Fibroblast of mammary gland (primary cell): ENCODE results near the gene B3GALNT2.

ENCODE experiments used
- DNase-seq: peaks from one replicate; pipeline ENCODE4 v3.0.0-alpha.2; 2010; ENCODE audit warnings: low read depth
- H3K4me3 ChIP-seq: 2 replicates; pipeline ENCODE4 v1.5.1; 2011; ENCODE audit warnings: low read depth, mild to moderate bottlenecking, low read length, moderate library complexity; ENCODE audit not compliant: control insufficient read depth
- CTCF ChIP-seq: conservative IDR thresholded peaks from 2 replicates; pipeline ENCODE4 v1.5.1; 2011; ENCODE audit warnings: low read depth, low read length, inconsistent platforms; ENCODE audit not compliant: control insufficient read depth, insufficient read depth

B3GALNT2 gene

DNA sequence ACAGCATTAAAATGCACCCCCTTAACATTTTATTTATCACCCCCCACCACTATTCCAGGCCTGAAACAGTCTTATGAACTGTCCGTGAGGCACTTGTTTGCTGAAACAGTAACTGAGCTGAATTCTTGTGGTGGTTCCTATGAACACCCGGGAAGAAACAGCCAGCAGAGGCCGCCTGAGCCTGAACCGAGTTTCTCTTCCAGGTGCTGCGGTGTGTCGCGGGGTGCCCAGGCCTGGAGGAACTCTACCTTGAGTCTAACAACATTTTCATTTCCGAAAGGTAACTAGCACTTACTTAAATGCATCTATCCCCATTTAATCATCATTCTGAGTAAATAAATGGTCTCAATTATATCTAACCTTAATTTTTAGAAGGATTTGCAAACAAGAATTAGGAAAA, 70.3 kb downstream of the B3GALNT2 start:
- TF ChIP-seq CTCF: no peak
- no peak overlapping the region for H3K4me3 ChIP-seq
- DNase-seq: no peak

GRCh38 chr1:235430991-235431390, 73.3 kb downstream of the B3GALNT2 start:
- no peak for TF ChIP-seq CTCF
- DNase-seq: peak; percentile 30
- no peak overlapping the region for H3K4me3 ChIP-seq

DNA sequence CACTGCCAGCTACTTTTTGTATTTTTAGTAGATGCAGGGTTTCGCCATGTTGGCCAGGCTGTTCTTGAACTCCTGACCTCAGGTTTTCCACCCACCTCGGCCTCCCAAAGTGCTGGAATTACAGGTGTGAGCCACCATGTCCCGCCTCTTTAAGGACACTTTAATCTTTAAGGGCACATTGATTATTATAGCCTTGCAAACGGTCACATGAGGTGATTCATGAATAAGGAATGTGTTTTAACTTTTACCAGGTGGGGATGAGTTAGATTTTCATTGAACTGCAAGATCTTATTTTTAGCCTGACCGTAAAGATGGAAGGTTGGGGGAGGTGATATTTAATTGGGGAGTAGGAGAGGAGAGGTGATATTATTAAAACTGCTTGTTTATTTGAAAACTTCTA, 75.1 kb downstream of the B3GALNT2 start:
- no peak for TF ChIP-seq CTCF
- no peak overlapping the region for H3K4me3 ChIP-seq
- peak; percentile 40 for DNase-seq

- DNase-seq: no peak
- no peak overlapping the region for H3K4me3 ChIP-seq
- TF ChIP-seq CTCF: no peak
Observed at GRCh38 chr1:235427447-235427846, 76.8 kb downstream of the B3GALNT2 start.

- no peak overlapping the region for H3K4me3 ChIP-seq
- no peak for TF ChIP-seq CTCF
- no peak for DNase-seq
Observed at GRCh38 chr1:235426680-235427079, 77.6 kb downstream of the B3GALNT2 start.

DNA sequence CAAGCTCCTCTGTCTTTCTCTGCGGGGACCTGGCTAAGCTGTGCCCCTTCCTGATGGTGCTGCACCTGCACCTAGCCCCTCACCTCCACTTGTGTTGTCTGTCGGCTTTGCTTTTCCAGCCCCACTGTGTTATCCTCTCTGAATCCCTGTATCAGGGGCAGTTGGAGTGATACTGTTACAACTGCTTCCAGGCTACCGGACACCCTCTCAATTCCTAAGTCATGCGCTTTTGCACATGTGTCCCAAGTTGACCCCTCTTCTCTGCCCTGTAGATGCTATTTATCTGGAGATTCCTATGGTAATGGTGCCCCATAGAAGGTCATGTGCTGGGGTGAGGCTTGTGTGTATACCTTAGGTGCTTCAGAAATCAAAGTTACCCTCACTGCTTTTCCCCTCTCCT, 78.1 kb downstream of the B3GALNT2 start:
- no peak for DNase-seq
- no peak overlapping the region for H3K4me3 ChIP-seq
- TF ChIP-seq CTCF: no peak

- H3K4me3 ChIP-seq: no peak overlapping the region
- DNase-seq: no peak
- no peak for TF ChIP-seq CTCF
Observed at GRCh38 chr1:235425357-235425756, 78.9 kb downstream of the B3GALNT2 start.
